Measurements from ENCODE around the gene ENDOV.

Gene ENDOV

DNA sequence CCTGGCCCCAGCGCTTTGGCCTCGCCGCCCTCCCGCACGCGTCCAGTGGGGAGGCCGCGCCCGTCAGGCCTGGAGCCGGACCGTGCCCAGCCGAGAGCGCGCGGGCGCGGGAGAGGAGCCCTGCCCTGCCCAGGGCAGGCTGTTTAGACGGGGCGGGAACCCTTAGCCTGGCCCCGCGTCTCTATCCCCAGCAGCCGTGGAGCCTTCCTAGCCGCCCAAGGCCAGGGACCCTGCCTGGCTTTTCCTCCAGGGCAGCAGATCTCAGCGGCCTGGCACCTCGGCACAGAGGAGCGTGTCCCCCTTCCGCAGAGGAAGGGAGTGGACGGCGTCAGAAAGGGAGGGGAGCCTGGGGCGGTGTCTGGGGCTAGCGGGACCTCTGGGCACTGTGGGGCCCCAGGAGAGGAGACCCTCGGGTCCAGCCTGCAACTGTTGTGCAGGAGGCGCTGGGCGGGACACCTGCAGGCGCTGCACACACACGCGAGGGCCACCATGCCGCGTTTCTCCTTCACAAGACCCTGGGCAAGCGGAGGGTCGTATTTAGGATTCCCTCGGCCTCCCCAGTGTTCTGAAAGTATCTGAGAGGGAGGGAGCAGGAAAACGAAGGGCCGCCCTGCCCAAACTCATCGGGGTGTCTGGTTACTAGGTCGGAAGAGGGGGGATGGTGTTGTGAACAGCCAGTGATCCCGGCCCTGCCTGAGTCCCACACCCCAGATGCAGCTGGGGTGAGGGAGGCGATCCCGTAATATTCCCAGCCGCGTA is 63.7 kb downstream of the ENDOV start:
- H3K4me1 ChIP-seq (ENCODE audit: insufficient read depth, low read length, poor library complexity, severe bottlenecking): peaks cover 18% of the 10 kb centered on the region
- TF ChIP-seq, protein P1, sequence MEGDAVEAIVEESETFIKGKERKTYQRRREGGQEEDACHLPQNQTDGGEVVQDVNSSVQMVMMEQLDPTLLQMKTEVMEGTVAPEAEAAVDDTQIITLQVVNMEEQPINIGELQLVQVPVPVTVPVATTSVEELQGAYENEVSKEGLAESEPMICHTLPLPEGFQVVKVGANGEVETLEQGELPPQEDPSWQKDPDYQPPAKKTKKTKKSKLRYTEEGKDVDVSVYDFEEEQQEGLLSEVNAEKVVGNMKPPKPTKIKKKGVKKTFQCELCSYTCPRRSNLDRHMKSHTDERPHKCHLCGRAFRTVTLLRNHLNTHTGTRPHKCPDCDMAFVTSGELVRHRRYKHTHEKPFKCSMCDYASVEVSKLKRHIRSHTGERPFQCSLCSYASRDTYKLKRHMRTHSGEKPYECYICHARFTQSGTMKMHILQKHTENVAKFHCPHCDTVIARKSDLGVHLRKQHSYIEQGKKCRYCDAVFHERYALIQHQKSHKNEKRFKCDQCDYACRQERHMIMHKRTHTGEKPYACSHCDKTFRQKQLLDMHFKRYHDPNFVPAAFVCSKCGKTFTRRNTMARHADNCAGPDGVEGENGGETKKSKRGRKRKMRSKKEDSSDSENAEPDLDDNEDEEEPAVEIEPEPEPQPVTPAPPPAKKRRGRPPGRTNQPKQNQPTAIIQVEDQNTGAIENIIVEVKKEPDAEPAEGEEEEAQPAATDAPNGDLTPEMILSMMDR (conservative IDR thresholded peaks at IDR 0.05; ENCODE audit: low read length): no peak
- TF ChIP-seq EZH2phosphoT487 (IDR thresholded peaks at IDR 0.05; ENCODE audit: borderline replicate concordance): no peak
- no peaks in the 10 kb centered on the region for H3K9me3 ChIP-seq (ENCODE audit: insufficient read depth, low read depth, low read length)
- H3K27me3 ChIP-seq (ENCODE audit: insufficient read depth, low read length, poor library complexity, severe bottlenecking): peaks cover 11% of the 10 kb centered on the region
- H3K4me3 ChIP-seq (ENCODE audit: low read length, poor library complexity, severe bottlenecking): no peak overlapping the region
- no peak overlapping the region for H2AFZ ChIP-seq (ENCODE audit: low read length)
- no peaks in the 10 kb centered on the region for H4K20me1 ChIP-seq (ENCODE audit: insufficient read depth, low read length, poor library complexity, severe bottlenecking)
- no peaks in the 10 kb centered on the region; the same call in 1 of the 2 replicates for H3K79me2 ChIP-seq (ENCODE audit: insufficient read depth, low read length)
- H3K36me3 ChIP-seq (ENCODE audit: insufficient read depth, low read length): no peaks in the 10 kb centered on the region
- no peaks in the 10 kb centered on the region for H3F3A ChIP-seq (ENCODE audit: low read depth)
- H3K9ac ChIP-seq (ENCODE audit: low read depth, low read length, poor library complexity, severe bottlenecking): no peak overlapping the region
- H3K4me2 ChIP-seq (ENCODE audit: low read depth, low read length, poor library complexity, severe bottlenecking): no peak overlapping the region
- H3K9me2 ChIP-seq (replicated peaks; ENCODE audit: low read depth, low read length): no peaks in the 10 kb centered on the region

GRCh38 chr17:80479246-80479566 is 64.2 kb downstream of the ENDOV start:
- H3K27me3 ChIP-seq (ENCODE audit: insufficient read depth, low read length, poor library complexity, severe bottlenecking): peaks cover 11% of the 10 kb centered on the region
- TF ChIP-seq, protein P1 (conservative IDR thresholded peaks at IDR 0.05; ENCODE audit: low read length): no peak
- TF ChIP-seq EZH2phosphoT487 (IDR thresholded peaks at IDR 0.05; ENCODE audit: borderline replicate concordance): no peak

DNA sequence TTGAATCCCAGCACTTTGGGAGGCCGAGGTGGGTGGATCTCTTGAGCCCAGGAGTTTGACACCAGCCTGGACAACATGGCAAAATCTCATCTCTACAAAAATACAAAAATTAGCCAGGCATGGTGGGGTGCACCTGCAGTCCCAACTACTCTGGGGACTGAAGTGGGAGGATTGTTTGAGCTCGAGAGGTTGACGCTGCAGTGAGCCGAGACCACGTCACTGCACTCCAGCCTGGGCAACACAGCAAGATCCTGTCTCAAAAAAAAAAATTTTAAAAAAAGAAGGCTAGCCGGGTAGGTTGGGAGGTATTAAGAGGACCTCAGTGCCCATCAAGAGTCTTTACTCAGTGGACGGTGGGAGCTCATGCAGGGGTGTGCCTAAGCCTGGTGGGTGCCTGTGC is 65.3 kb downstream of the ENDOV start:
- no peaks in the 10 kb centered on the region for H4K20me1 ChIP-seq (ENCODE audit: insufficient read depth, low read length, poor library complexity, severe bottlenecking)
- H3K4me2 ChIP-seq (ENCODE audit: low read depth, low read length, poor library complexity, severe bottlenecking): no peak overlapping the region
- H3K4me3 ChIP-seq (ENCODE audit: low read length, poor library complexity, severe bottlenecking): no peak overlapping the region
- no peaks in the 10 kb centered on the region; the same call in 1 of the 2 replicates for H3K79me2 ChIP-seq (ENCODE audit: insufficient read depth, low read length)
- H3F3A ChIP-seq (ENCODE audit: low read depth): no peaks in the 10 kb centered on the region
- H3K9me3 ChIP-seq (ENCODE audit: insufficient read depth, low read depth, low read length): no peaks in the 10 kb centered on the region
- no peak overlapping the region for H3K9ac ChIP-seq (ENCODE audit: low read depth, low read length, poor library complexity, severe bottlenecking)
- TF ChIP-seq EZH2phosphoT487 (IDR thresholded peaks at IDR 0.05; ENCODE audit: borderline replicate concordance): no peak
- TF ChIP-seq, protein P1 (conservative IDR thresholded peaks at IDR 0.05; ENCODE audit: low read length): no peak
- peaks cover 11% of the 10 kb centered on the region for H3K27me3 ChIP-seq (ENCODE audit: insufficient read depth, low read length, poor library complexity, severe bottlenecking)
- H3K4me1 ChIP-seq (ENCODE audit: insufficient read depth, low read length, poor library complexity, severe bottlenecking): peaks cover 6% of the 10 kb centered on the region
- H2AFZ ChIP-seq (ENCODE audit: low read length): no peak overlapping the region
- H3K9me2 ChIP-seq (replicated peaks; ENCODE audit: low read depth, low read length): no peaks in the 10 kb centered on the region
- no peaks in the 10 kb centered on the region for H3K36me3 ChIP-seq (ENCODE audit: insufficient read depth, low read length)

More at GRCh38 chr17:80479246-80479566, 64.2 kb downstream of the ENDOV start:
- peaks cover 14% of the 10 kb centered on the region for H3K4me1 ChIP-seq (ENCODE audit: insufficient read depth, low read length, poor library complexity, severe bottlenecking)
- H3K9ac ChIP-seq (ENCODE audit: low read depth, low read length, poor library complexity, severe bottlenecking): no peak overlapping the region
- no peaks in the 10 kb centered on the region for H3K9me2 ChIP-seq (replicated peaks; ENCODE audit: low read depth, low read length)
- H3K79me2 ChIP-seq (ENCODE audit: insufficient read depth, low read length): no peaks in the 10 kb centered on the region; the same call in 1 of the 2 replicates
- H3K4me3 ChIP-seq (ENCODE audit: low read length, poor library complexity, severe bottlenecking): no peak overlapping the region
- H3F3A ChIP-seq (ENCODE audit: low read depth): no peaks in the 10 kb centered on the region
- no peaks in the 10 kb centered on the region for H4K20me1 ChIP-seq (ENCODE audit: insufficient read depth, low read length, poor library complexity, severe bottlenecking)
- no peaks in the 10 kb centered on the region for H3K9me3 ChIP-seq (ENCODE audit: insufficient read depth, low read depth, low read length)
- H2AFZ ChIP-seq (ENCODE audit: low read length): no peak overlapping the region
- H3K4me2 ChIP-seq (ENCODE audit: low read depth, low read length, poor library complexity, severe bottlenecking): no peak overlapping the region
- H3K36me3 ChIP-seq (ENCODE audit: insufficient read depth, low read length): no peaks in the 10 kb centered on the region

All from Loucy (cell line).